GM18520 (cell line): Measurements from ENCODE around the gene CTDP1.
"Not testable (repeated sequence)": the region's sequence is repeated elsewhere in the genome, so short reads cannot be mapped to it uniquely, and the experiment has no call there.

Experiments used
- ATAC-seq: cut with Tn5 transposase; IDR thresholded peaks from one replicate; pipeline ENCODE4 v1.9.1; 2021; ENCODE audit not compliant: unreplicated experiment

Gene CTDP1

DNA sequence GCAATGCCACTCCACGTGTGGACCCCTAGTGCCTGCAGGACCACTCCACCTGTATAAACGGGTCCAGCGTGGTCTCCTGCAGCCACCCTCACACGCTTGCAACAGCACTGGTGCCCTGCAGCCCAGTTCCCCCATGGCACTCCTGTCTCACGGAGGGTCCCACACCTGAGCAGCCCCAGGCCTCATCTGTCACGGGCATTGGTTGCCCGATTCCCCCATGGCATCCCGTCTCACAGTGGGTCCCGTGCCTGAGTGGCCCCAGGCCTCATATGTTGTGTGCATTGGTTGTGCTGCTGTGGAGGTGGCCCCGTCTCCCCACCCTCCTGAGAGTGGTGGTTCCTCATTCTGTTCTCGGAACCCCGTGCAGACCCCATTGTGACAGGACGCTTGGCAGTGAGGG lies 43.4 kb downstream of the CTDP1 start:
- no peak for ATAC-seq

DNA sequence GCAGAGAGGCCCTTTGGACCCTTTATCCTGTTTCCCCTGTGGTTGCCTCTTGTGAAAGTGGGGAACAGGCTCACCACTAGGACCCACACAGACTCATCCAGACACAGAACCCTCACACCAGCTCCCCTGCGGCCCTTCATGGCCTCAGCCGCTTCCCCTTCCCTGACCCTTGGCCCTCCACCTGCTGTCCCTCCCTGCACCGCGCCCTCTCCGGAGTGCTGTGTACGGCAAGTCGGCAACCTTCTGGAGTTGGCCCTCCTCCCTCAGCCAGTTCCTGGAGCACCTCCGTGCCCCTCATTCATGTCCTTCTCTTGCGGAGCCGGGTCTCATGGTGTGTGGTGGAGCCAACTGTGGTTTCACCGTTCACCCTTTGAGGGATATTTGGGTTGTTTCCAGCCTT lies 44.0 kb downstream of the CTDP1 start:
- ATAC-seq = no peak

DNA sequence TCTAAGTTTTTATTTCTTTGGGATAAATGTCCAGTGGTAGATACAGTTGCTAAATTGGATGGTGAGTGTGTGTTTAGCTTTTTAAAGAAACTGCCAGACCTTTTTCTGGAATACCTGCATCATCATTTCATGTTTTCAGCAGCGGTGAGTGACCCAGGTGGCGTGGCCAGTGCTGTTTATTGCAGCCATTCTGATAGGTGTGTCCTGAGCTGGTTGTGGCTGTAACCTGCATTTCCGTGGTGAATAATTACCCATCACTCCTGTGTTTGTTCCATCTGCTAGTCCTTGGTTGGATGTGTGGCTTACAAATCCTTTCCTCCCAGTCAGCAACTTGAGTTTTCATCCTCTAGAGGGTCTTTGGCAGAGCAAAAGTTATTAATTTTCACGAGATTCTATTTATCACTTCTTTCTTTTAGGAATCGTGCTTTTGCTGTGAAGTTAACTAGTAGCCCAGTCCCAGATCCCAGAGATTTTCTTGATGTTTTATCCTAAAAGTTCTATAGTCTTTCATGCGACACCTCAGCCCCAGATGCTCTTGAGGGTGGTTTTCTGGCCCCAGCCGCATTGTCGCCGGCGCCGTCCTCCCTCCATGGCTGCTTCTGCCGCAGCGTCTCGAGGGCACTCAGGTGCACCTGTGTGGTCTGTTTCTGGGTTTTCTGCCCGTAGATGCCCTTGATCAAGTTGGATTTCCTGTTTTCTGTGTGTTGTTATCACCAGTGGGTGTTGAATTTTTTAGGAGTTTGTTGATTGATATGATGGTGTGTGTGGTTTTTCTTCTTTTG lies 44.9 kb downstream of the CTDP1 start:
- ATAC-seq = no peak

DNA sequence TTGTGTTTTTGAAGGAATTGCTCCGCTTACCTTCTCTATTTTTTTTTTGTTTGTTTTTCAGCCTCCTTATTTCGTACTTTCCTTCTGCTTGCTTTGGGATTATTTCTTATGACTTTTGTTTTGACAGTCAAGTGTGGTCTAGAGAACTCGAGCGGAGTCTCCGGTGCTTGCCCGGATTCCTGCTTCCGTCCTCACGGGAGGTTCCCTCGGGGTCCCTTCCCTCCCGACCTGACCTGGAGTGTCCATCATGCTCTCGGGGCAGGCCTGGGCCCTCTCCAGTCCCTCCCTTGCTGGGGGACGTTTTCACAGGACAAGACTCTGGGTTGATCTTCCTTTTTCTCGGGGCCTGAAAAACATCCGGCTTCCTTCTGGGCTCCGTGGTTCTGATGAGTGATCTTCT lies 45.9 kb downstream of the CTDP1 start:
- ATAC-seq = no peak

DNA sequence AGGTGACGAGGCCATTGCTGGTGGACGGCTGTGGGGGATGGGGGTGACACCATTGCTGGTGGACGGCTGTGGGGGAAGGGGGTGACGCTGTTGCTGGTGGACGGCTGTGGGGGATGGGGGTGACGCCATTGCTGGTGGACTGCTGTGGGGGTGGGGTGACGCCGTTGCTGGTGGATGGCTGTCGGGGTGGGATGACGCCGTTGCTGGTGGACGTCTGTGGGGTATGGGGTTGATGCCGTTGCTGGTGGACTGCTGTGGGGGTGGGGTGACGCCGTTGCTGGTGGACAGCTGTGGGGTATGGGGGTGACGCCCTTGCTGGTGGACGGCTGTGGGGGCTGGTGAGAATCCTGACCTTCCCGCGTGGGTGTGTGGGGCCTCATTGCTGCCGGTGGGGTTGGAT lies 47.1 kb downstream of the CTDP1 start:
- ATAC-seq = no peak

DNA sequence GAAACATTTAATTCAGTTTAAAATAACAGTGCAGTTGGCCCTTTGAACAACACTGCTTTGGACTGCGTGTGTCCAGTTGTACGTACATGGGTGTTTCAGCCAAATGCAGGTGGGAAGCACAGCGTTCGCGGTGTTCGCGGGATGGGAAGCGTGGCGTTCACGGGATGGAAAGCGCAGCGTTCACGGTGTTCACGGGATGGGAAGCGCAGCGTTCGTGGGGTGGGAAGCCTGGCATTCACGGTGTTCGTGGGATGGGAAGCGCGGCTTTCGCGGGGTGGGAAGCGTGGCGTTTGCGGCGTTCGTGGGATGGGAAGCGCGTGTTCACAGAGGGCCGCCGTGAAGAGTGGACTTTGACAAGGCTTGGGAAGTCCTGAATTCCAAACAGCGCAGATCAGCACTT lies 47.6 kb downstream of the CTDP1 start:
- ATAC-seq = no peak

DNA sequence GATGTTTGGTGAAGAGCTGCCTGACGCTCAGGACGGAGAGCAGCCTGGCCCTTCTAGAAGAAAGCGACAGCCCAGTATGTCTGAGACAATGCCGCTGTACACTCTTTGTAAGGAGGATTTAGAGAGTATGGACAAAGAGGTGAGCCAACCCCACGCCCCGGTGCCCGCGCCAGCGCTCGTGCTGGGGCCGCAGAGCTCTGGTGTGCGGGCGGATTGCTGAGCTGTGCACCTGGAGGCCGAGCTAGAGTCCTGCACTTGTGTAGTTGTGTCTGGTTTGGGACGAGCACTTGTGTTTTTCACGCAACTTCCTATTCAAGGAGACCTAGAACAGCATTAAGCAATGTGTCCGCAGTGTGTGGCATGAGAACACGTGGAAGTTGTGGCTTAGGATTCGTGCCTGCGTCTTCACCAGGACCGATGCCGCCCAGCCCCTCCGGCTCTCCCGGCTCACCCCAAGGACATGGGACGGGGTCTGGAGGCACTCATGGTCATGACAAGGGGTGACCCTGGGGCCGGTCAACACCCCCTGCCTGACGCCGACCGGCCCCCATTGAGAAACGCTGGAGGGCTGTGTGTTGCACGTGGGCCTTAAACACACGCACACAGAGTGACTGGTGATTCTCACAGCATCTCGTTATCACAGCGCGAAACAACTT lies 49.5 kb downstream of the CTDP1 start:
- ATAC-seq = no peak

DNA sequence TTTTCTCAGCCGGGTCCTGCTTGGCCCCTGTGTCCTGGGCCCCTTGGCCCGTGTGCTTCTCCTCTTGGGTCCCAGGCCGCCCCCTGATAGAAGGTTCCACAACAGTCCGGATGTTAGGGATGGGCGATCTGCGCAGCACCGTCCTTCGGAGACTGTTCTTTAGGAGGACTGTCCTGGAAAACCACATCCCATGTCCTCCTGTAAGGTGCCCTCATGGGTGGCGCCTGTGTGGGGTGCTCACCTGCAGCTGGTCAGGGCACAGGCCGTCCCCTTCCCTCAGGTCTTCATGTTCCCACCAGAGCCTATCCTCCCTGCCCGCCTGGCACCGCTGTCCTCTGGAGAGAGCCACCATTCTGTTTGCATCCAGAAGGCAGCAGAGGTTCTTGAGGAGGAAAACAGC lies 50.0 kb downstream of the CTDP1 start:
- no peak for ATAC-seq

DNA sequence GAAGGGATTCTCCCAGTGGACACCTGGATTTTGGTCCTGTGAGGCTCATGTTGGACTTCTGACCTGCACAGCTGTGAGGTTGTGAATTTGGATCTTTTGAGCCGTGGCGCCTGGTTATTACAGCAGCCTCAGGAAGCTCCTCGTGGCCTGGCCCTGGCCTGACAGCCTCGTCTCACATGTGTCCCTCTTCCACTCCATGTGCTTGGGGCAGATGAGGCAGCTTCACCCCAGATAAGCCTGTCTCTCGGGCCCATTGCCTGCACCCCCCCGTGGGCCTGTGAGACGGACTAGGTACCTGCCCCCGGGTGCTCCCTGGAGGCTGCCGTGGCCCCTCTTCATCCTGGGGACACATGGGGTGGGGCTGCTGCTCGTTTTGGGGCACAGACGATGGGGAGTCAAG lies 51.2 kb downstream of the CTDP1 start:
- ATAC-seq = no peak

DNA sequence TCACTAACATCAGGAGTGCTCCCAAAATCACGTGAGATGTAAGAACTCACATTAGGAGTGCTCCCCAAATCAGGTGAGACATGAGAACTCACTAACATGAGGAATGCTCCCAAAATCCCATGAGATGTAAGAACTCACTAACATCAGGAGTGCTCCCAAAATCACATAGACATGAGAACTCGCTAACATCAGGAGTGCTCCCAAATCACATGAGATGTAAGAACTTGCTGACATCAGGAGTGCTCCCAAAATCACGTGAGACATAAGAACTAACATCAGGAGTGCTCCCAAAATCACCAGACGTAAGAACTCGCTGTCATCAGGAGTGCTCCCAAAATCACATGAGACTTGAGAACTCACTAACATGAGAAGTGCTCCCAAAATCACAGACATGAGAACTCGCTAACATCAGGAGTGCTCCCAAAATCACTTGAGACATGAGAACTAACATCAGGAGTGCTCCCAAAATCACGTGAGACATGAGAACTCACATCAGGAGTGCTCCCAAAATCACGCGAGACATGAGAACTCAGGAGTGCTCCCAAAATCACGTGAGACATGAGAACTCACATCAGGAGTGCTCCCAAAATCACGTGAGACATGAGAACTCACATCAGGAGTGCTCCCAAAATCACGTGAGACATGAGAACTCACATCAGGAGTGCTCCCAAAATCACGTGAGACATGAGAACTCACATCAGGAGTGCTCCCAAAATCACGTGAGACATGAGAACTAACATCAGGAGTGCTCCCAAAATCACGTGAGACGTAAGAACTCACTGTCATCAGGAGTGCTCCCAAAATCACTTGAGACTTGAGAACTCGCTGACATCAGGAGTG lies 52.5 kb downstream of the CTDP1 start:
- not testable (repeated sequence) for ATAC-seq

DNA sequence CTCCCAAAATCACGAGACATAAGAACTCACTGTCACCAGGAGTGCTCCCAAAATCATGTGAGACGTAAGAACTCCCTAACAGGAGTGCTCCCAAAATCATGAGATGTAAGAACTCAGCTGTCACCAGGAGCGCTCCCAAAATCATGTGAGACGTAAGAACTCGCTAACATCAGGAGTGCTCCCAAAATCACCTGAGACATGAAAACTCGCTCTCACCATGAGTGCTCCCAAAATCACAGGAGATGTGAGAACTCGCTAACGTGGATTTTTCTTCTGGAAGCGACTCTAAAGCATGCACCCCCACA lies 53.1 kb downstream of the CTDP1 start:
- ATAC-seq = no peak

DNA sequence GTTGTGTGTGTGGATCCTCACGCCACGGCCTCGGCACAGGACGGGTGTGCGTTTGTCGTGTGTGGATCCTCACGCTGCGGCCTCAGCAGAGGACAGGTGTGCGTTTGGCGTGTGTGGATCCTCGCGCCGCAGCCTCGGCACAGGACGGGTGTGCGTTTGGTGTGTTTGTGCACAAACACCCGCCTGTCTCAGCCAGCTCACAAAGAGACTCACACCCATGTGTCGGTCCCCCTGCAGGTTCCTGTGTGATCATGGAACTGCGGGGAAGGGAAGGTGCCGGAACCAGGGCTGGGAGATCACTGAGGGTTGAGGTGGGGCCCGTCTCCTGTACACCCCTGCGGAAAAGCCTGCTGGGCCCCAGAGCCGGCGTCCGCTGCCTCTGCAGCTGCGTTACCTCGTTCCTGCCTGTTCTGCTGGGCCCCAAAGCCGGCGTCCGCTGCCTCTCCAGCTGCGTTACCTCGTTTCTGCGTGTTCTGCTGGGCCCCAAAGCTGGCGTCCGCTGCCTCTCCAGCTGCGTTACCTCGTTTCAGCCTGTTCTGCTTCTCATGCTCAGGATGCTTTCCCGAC lies 53.6 kb downstream of the CTDP1 start:
- ATAC-seq = no peak

DNA sequence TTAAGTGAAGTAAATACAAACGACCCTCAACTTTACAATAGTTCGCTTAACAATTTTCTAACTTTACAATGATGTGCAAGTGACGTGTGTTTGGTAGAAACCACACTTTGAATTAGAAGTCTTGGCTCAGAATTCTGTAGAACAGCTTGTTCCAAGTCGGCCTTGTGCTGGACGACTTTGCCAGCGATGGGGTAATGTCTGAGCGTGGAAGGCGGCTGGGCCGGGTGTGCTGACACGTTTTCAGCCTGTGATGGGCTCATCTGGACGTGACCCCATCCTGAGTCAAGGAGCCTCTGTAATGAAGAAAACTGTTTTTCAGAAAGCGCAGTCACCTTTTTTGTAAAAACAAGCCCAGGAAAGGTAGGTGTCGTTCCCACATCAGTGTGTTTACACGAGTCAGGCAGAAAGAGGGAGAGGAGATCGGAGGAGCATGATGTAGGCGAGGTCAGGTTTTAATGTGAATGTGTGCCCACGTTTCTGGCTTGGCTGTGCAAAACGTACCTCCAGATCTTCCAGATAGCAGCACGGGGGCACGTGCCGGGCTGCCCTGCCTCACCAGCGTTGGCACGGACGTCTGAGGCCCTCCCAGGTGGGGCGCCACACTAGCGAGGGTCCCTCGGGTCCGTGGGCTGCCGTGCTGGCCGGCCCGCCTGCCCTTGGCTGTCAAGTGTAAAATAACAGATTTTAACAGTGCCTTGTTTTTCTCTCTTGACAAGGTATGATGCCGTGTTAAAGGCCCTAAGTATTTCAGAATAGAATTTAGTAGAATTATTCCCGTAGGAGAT lies 54.6 kb downstream of the CTDP1 start:
- no peak for ATAC-seq

DNA sequence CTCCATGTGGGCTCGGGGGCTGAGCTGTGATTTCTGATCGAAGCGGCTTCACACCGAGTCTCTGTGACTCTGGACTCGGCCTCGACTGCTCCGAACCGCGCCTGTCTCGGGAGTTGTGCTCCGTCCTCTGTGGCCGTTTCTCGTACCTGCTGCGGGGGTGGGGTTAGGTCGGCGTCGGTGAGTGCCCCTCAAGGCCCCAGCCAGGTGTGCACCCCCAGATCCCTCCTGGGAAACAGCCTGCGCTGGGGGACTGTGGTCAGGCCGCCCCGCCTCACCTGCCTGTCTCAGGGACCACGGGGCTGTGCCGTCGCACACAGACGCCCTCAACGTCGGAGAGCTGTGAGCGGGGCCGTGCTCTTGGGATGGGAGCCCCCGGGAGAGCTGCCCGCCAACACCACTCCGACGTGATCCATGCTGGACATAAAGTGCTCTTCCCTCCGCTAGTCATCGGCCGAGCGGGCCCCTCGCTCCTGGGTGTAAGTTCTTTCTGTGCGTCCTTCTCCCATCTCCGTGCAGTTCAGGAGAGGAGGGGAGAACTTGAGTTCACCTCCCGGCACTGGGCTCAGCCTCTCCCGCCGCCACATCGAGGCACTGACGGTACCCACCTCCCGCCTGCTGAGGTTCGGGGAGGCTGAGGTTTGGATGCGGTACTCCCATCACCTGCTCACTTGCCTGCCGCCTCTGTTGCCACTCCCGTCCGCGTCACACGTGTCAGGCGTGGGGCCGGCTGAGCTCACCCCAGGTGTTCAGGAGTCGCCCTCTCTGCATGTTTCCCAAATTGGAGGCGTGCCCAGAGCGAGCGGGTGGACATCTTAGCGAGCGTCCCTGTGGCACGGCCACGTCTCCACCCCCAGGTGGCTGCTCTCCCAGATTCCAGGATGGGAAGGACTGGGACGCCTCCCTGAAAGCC lies 55.7 kb downstream of the CTDP1 start:
- no peak for ATAC-seq

DNA sequence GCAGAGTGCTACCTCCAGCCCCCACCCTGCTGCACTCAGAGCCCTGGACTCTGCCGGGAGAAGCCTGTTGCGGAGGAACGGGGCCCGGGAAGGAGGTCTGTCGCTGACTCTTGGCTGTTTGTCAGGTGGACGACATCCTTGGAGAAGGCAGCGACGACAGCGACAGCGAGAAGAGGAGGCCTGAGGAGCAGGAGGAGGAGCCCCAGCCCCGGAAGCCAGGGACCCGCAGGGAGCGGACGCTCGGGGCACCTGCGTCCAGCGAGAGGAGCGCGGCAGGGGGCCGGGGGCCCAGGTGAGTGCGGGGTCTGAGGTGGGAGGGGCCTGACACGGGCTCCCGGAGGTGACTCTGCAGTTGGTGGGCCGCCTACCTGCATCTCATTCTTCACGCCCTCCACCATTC lies 56.6 kb downstream of the CTDP1 start:
- no peak for ATAC-seq

DNA sequence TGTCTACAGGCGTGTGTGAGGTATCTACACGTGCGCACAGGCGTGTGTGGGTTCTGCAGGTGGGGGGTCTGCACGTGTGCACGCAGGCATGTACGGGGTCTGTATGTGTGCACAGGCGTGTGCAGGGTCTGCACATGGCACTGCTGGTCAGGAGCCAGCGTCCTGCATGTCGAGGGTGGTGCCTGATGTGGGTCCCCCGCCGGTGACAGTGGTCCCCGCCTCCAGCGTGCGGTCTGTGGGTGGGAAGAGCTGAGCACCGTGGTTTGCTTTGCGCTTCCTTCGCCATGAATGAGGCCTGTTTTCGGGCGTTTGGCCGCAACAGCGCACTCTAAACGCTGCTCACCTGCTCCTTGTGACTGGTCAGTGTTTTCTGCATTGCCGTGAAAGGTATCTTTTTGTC lies 57.2 kb downstream of the CTDP1 start:
- no peak for ATAC-seq

DNA sequence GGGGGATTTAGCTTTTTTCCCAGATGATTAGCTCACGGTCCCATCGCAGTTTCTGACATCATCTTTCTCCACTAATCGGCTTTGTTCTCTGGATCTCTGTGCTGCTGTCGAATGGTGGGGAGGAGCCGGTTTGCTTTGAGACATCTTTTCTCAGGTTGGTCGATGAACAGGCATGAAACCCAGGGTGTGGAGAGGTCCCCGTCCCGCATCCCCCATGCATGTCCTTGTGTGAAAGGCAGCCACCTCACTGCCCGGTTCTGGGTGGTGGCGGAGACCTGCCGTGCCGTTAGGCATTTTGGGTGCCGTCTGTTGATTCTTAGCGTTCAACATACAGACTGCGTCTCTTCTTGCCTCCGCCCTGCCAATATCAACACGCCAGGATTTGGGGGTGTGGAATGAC lies 57.8 kb downstream of the CTDP1 start:
- no peak for ATAC-seq

DNA sequence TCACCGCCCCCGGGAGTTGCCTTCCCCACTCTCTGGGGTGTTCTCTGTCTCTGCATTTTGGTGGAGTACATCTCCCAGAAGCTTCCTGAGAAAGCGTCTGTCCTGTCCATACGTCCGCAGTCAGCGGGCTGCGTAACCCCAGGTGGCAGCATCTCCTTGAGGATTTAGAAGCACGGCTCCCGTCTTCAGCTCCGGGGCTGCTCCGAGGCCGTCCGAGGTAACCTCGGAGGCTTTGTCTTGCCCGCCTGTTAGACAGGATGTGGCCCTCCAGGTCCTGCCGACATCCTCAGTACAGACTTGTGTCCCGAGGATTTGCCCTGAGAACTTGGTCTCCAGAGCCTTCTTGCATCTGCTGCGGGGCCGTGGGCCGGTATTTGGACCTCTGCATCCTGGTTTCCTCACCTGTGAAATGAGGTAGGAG lies 58.4 kb downstream of the CTDP1 start:
- no peak for ATAC-seq

DNA sequence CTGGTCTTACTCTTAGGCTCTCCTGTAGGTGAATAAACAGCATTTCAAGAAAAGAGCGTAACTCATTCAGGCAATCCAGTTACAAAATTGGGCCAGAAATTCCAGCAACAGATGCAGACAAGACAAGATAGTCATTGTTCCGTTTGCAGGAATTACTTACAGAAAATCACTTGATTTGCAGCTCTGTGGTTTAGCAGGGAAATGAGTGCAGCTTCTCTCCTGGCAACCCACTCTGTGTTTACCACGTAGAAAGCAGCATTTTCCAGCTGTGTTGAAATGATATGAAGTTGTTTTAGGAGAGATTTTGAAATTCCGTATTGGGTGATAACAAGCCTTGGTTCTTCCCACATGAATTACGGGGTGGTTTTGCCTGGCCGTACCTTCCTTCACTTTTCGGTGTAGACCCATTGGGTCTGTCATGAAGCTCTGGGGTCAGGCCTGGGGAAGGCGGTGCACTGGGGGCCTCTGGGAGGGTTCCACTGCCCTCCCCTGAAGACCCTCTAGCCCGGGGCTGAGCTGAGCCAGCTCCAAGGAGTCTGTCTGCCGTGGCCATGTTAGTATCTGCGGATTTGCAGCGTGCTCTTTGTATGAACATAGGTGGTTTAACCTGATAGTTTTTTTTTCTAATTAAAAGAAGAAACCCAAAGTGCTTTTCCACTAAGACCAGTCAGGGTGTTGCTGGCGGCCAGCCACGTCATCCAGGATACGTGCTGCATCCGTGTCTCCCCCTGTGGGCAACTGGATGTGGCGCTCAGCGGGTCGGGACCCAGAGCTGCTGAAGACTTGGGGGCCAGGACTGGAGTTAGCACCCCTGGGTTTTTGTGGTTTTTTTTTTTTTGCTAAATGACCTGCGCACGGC lies 59.2 kb downstream of the CTDP1 start:
- ATAC-seq = no peak
